Measurements from ENCODE around the gene ROR1.

The ROR1 gene

DNA sequence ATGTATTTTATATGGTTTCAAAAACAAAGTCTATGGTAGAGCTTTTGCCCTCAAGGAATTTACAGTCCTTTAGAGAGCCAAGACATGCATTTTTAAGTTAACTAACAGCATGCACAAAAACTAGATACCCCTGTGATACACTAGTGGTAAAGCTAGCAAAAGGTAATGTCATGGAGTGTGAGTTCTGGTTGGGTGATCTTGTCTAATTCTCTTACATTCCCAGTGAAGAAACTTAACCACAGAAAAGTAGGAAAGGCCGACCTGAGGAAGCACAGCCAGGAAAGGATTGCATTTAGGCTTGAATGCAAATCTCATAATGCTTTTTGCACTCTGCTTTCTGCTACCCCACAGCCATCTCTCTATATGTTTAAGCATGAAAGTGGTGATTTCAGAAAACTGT lies 202.2 kb downstream of the ROR1 start (continued):
- TF ChIP-seq ZNF366 (tag by site-specific recombination; conservative IDR thresholded peaks at IDR 0.05) = no peak

DNA sequence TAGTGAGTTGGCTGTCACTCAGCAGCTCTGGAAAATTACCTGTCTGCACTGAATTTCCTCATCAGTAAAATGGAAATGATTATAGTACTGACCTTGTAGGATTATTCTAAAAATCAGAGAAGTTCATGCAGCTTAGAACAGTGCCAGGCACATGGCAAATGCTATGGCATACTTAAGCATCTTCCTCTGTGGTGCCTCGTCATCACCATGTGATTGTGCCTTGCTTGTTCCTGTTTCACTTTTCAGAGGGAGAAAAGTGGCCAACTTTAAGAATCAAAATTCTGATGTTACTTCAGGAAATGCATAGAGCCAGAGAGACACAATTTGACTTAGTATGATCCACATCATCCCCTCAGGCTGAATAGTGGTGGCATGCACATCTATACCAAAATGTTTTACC lies 203.6 kb downstream of the ROR1 start:
- no peak overlapping the region for H3K27ac ChIP-seq (ENCODE audit: extremely low read depth, low read depth, low read length)
- ChIA-PET POLR2A (no interaction called here), CTCF (no interaction called here)
- no peak overlapping the region for H3K4me3 ChIP-seq (ENCODE audit: low read depth, low read length)
- TF ChIP-seq, protein P1, sequence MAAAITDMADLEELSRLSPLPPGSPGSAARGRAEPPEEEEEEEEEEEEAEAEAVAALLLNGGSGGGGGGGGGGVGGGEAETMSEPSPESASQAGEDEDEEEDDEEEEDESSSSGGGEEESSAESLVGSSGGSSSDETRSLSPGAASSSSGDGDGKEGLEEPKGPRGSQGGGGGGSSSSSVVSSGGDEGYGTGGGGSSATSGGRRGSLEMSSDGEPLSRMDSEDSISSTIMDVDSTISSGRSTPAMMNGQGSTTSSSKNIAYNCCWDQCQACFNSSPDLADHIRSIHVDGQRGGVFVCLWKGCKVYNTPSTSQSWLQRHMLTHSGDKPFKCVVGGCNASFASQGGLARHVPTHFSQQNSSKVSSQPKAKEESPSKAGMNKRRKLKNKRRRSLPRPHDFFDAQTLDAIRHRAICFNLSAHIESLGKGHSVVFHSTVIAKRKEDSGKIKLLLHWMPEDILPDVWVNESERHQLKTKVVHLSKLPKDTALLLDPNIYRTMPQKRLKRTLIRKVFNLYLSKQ (tag by site-specific recombination; IDR thresholded peaks at IDR 0.05; ENCODE audit: borderline replicate concordance) = no peak
- no peak for TF ChIP-seq ZNF776 (tag by site-specific recombination; IDR thresholded peaks at IDR 0.05; ENCODE audit: borderline replicate concordance)
- TF ChIP-seq, protein P2, sequence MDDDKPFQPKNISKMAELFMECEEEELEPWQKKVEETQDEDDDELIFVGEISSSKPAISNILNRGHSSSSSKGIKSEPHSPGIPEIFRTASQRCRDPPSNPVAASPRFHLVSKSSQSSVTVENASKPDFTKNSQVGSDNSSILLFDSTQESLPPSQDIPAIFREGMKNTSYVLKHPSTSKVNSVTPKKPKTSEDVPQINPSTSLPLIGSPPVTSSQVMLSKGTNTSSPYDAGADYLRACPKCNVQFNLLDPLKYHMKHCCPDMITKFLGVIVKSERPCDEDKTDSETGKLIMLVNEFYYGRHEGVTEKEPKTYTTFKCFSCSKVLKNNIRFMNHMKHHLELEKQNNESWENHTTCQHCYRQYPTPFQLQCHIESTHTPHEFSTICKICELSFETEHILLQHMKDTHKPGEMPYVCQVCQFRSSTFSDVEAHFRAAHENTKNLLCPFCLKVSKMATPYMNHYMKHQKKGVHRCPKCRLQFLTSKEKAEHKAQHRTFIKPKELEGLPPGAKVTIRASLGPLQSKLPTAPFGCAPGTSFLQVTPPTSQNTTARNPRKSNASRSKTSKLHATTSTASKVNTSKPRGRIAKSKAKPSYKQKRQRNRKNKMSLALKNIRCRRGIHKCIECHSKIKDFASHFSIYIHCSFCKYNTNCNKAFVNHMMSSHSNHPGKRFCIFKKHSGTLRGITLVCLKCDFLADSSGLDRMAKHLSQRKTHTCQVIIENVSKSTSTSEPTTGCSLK (tag by site-specific recombination; IDR thresholded peaks at IDR 0.05) = no peak
- no peak for TF ChIP-seq ZBTB48 (tag by site-specific recombination; IDR thresholded peaks at IDR 0.05)
- TF ChIP-seq ZBTB20 (tag by site-specific recombination; IDR thresholded peaks at IDR 0.05) = no peak
- no peak for TF ChIP-seq ZNF768 (tag by site-specific recombination; IDR thresholded peaks at IDR 0.05)
- TF ChIP-seq, protein P3, sequence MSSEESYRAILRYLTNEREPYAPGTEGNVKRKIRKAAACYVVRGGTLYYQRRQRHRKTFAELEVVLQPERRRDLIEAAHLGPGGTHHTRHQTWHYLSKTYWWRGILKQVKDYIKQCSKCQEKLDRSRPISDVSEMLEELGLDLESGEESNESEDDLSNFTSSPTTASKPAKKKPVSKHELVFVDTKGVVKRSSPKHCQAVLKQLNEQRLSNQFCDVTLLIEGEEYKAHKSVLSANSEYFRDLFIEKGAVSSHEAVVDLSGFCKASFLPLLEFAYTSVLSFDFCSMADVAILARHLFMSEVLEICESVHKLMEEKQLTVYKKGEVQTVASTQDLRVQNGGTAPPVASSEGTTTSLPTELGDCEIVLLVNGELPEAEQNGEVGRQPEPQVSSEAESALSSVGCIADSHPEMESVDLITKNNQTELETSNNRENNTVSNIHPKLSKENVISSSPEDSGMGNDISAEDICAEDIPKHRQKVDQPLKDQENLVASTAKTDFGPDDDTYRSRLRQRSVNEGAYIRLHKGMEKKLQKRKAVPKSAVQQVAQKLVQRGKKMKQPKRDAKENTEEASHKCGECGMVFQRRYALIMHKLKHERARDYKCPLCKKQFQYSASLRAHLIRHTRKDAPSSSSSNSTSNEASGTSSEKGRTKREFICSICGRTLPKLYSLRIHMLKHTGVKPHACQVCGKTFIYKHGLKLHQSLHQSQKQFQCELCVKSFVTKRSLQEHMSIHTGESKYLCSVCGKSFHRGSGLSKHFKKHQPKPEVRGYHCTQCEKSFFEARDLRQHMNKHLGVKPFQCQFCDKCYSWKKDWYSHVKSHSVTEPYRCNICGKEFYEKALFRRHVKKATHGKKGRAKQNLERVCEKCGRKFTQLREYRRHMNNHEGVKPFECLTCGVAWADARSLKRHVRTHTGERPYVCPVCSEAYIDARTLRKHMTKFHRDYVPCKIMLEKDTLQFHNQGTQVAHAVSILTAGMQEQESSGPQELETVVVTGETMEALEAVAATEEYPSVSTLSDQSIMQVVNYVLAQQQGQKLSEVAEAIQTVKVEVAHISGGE (tag by site-specific recombination; conservative IDR thresholded peaks at IDR 0.05; ENCODE audit: low read depth) = no peak
- TF ChIP-seq ZBTB17 (tag by site-specific recombination; IDR thresholded peaks at IDR 0.05) = no peak
- no peak for TF ChIP-seq ZNF174 (tag by site-specific recombination; IDR thresholded peaks at IDR 0.05)
- TF ChIP-seq ZNF239 (tag by site-specific recombination; IDR thresholded peaks at IDR 0.05) = no peak
- no peak for TF ChIP-seq ZNF670 (tag by site-specific recombination; IDR thresholded peaks at IDR 0.05; ENCODE audit: low read depth)
- TF ChIP-seq ZBTB1 (tag by site-specific recombination; IDR thresholded peaks at IDR 0.05) = no peak
- TF ChIP-seq ZNF433 (tag by site-specific recombination; IDR thresholded peaks at IDR 0.05; ENCODE audit: low read depth) = no peak
- no peak for TF ChIP-seq REPIN1 (tag by site-specific recombination; IDR thresholded peaks at IDR 0.05; ENCODE audit: low read depth)
- no peak for TF ChIP-seq ZNF843 (tag by site-specific recombination; IDR thresholded peaks at IDR 0.05)
- no peak for TF ChIP-seq WT1 (tag by site-specific recombination; IDR thresholded peaks at IDR 0.05)
- no peak for TF ChIP-seq ZNF777 (tag by site-specific recombination; IDR thresholded peaks at IDR 0.05; ENCODE audit: borderline replicate concordance)
- no peaks in the 10 kb centered on the region for H3K36me3 ChIP-seq (ENCODE audit: control insufficient read depth in 2 of 2, insufficient read depth in 1 of 2, low read length in 2 of 2)
- H3K4me1 ChIP-seq (ENCODE audit: control insufficient read depth, insufficient read depth, low read length) = peaks cover 7% of the 10 kb centered on the region; the same call in 1 of the 2 replicates
- no peaks in the 10 kb centered on the region for H3K9me3 ChIP-seq (ENCODE audit: control insufficient read depth, insufficient read depth, low read depth, low read length)

Measured in HEK293 (cell line).